HCT116 (cell line): ENCODE data around the gene RPIA. TPM values are rescaled to one million over a fixed set of nuclear protein-coding genes. Genes with fewer than 3 reads are reported as not detected.

Experiments
- ATAC-seq: fragments of 200-7000 bp; cut with Tn5 transposase; 2 replicates; pipeline ENCODE4 v1.9.1; 2020; ENCODE audit warnings: mild to moderate bottlenecking, moderate library complexity
- BruUV-seq: library from RNA; stranded (reverse); fragments of 400-500 nt; replicated peaks from 2 replicates; lab custom pipeline; 2021; lab: Mats Ljungman, UMichigan
- CTCF ChIA-PET: fragments of 300-600 bp; sonication (Branson Sonifier 250); formaldehyde crosslinking; loops from one replicate; lab custom pipeline; 2021; ENCODE audit warnings: antibody characterized with exemption; lab: Charles Lee
- POLR2A ChIA-PET: fragments of 300-600, 350-600 bp; sonication (Branson Sonifier 250); formaldehyde crosslinking; loops from one replicate; lab custom pipeline; 2021; ENCODE audit warnings: antibody characterized with exemption; lab: Charles Lee
- RAD21 ChIA-PET, 2 experiments: fragments of 300-600 bp; sonication (Branson Sonifier 250); formaldehyde crosslinking; loops; one replicate each; lab custom pipeline; 2023; ENCODE audit warnings: low total read pairs in 2 of 2; ENCODE audit not compliant: uncharacterized antibody in 2 of 2, unreplicated experiment in 2 of 2, low non-redundant PET in 1 of 2; lab: Charles Lee
- DNase-seq: peaks from one replicate; pipeline ENCODE4 v3.0.0-alpha.2; 2010; ENCODE audit warnings: low read depth, low spot score
- H2AFZ ChIP-seq: fragments of 200-600 bp; shearing (Covaris generic), sonication (generic); 2 replicates; pipeline ENCODE4 v1.6.1; 2017; ENCODE audit warnings: low read depth, mixed run types, mixed read lengths, antibody characterized with exemption, low read length; ENCODE audit not compliant: poor library complexity, severe bottlenecking
- H3K27ac ChIP-seq: 2 replicates; pipeline ENCODE4 v1.5.1; 2012; ENCODE audit warnings: low read depth, low read length
- H3K27me3 ChIP-seq: fragments of 200-600 bp; sonication (generic); 2 replicates; pipeline ENCODE4 v1.6.1; 2016; ENCODE audit warnings: mixed run types, low read length, mixed read lengths; ENCODE audit not compliant: insufficient read depth
- H3K36me3 ChIP-seq, 2 experiments: fragments of 200-500 bp in 1 of 2; fragments of 200-600 bp in 1 of 2; sonication (Bioruptor generic) in 1 of 2; sonication (generic) in 1 of 2; 2 replicates each; pipeline versions ENCODE4 v1.5.1 to v1.6.1; 2014 to 2016; ENCODE audit warnings: low read length in 2 of 2, inconsistent platforms in 1 of 2, mixed read lengths in 1 of 2, mixed run types in 1 of 2; ENCODE audit not compliant: insufficient read depth in 2 of 2, control insufficient read depth in 1 of 2
- H3K4me1 ChIP-seq, 2 experiments: fragments of 200-600 bp in 1 of 2; sonication (generic) in 1 of 2; 2 replicates each; pipeline versions ENCODE4 v1.5.1 to v1.6.1; 2012 to 2017; ENCODE audit warnings: low read length in 2 of 2, inconsistent platforms in 1 of 2, mild to moderate bottlenecking in 1 of 2, mixed read lengths in 1 of 2, mixed run types in 1 of 2, moderate library complexity in 1 of 2; ENCODE audit not compliant: insufficient read depth in 2 of 2, control insufficient read depth in 1 of 2
- H3K4me2 ChIP-seq: fragments of 200-600 bp; sonication (generic); 2 replicates; pipeline ENCODE4 v1.6.1; 2017; ENCODE audit warnings: mixed run types, low read length, mixed read lengths
- H3K4me3 ChIP-seq, 2 experiments: fragments of 200-600 bp in 1 of 2; sonication (generic) in 1 of 2; replicated peaks in 1 of 2; 2 replicates each; pipeline ENCODE4 v1.5.1; 2011 to 2016; ENCODE audit warnings: low read length in 2 of 2, control low read depth in 1 of 2, low read depth in 1 of 2, mild to moderate bottlenecking in 1 of 2, mixed read lengths in 1 of 2, mixed run types in 1 of 2
- H3K79me2 ChIP-seq: fragments of 200-600 bp; sonication (generic); 2 replicates; pipeline ENCODE4 v1.6.1; 2017; ENCODE audit warnings: mild to moderate bottlenecking, mixed run types, low read length, moderate library complexity, mixed read lengths; ENCODE audit not compliant: insufficient read depth
- H3K9ac ChIP-seq: fragments of 200-600 bp; sonication (generic); 2 replicates; pipeline ENCODE4 v1.6.1; 2016; ENCODE audit warnings: low read length, mixed read lengths
- H3K9me2 ChIP-seq: fragments of 200-600 bp; sonication (generic), shearing (Covaris generic); 2 replicates; pipeline ENCODE4 v1.6.1; 2017; ENCODE audit warnings: mixed run types, mild to moderate bottlenecking, moderate library complexity; ENCODE audit not compliant: insufficient read depth
- H3K9me3 ChIP-seq, 2 experiments: fragments of 200-500 bp in 1 of 2; fragments of 200-600 bp in 1 of 2; sonication (Bioruptor generic) in 1 of 2; sonication (generic) in 1 of 2; 2 replicates each; pipeline ENCODE4 v1.6.1; 2014 to 2017; ENCODE audit warnings: low read length in 2 of 2, mixed read lengths in 2 of 2, inconsistent platforms in 1 of 2, low read depth in 1 of 2, mild to moderate bottlenecking in 1 of 2, mixed run types in 1 of 2, moderate library complexity in 1 of 2; ENCODE audit not compliant: control insufficient read depth in 1 of 2, insufficient read depth in 1 of 2
- H4K20me1 ChIP-seq: fragments of 200-600 bp; sonication (generic), shearing (Covaris generic); 2 replicates; pipeline ENCODE4 v1.6.1; 2017; ENCODE audit warnings: mixed run types, mild to moderate bottlenecking, moderate library complexity; ENCODE audit not compliant: insufficient read depth
- CBX3 ChIP-seq: IDR thresholded peaks from 2 replicates; pipeline ENCODE4 v1.6.1; 2012; ENCODE audit warnings: low read depth
- CEBPB ChIP-seq: IDR thresholded peaks from 2 replicates; pipeline ENCODE4 v1.6.1; 2012; ENCODE audit warnings: low read depth
- EGR1 ChIP-seq: IDR thresholded peaks from 2 replicates; pipeline ENCODE4 v1.6.1; 2012; ENCODE audit warnings: low read depth
- ELF1 ChIP-seq: IDR thresholded peaks from 2 replicates; pipeline ENCODE4 v1.6.1; 2012; ENCODE audit warnings: low read depth, borderline replicate concordance
- EZH2phosphoT487 ChIP-seq: fragments of 200-600 bp; IDR thresholded peaks from 2 replicates; pipeline ENCODE4 v1.6.1; 2018; ENCODE audit warnings: antibody characterized with exemption, borderline replicate concordance
- JUND ChIP-seq: IDR thresholded peaks from 2 replicates; pipeline ENCODE4 v1.6.1; 2012
- POLR2A ChIP-seq: IDR thresholded peaks from 2 replicates; pipeline ENCODE4 v1.7.0; 2011; ENCODE audit warnings: borderline replicate concordance; ENCODE audit not compliant: insufficient read depth, insufficient read length; ENCODE audit errors: extremely low read depth
- POLR2AphosphoS5 ChIP-seq: IDR thresholded peaks from 2 replicates; pipeline ENCODE4 v1.6.1; 2011; ENCODE audit warnings: mild to moderate bottlenecking, low read depth, low read length, moderate library complexity
- RAD21 ChIP-seq: IDR thresholded peaks from 2 replicates; pipeline ENCODE4 v1.6.1; 2012; ENCODE audit warnings: low read depth, mild to moderate bottlenecking
- SP1 ChIP-seq: IDR thresholded peaks from 2 replicates; pipeline ENCODE4 v1.6.1; 2012; ENCODE audit warnings: low read depth
- SRF ChIP-seq: IDR thresholded peaks from 2 replicates; pipeline ENCODE4 v1.6.1; 2012; ENCODE audit warnings: low read depth
- ZNF274 ChIP-seq: fragments of 200-500 bp; sonication (Bioruptor generic); IDR thresholded peaks from 2 replicates; pipeline ENCODE4 v1.6.1; 2014; ENCODE audit warnings: mild to moderate bottlenecking, low read depth, low read length, inconsistent platforms
- intact Hi-C: fragments of 100-400 bp; cut with micrococcal nuclease; formaldehyde crosslinking; loops from 2 replicates; pipeline ENCODE4 v1.10.0; 2022
- total RNA-seq: library from RNA; stranded (reverse); gene quantifications from one replicate; pipeline ENCODE4 v1.2.1, GENCODE V29; 2021; ENCODE audit not compliant: unreplicated experiment
- TF ChIP-seq, protein P1 (sequence below), 3 experiments: fragments of 200-600 bp in 1 of 3; sonication (generic) in 1 of 3; IDR thresholded peaks in 2 of 3; conservative IDR thresholded peaks in 1 of 3; 2 replicates each; pipeline ENCODE4 v1.5.1; 2012 to 2017; ENCODE audit warnings: low read depth in 2 of 3, low read length in 2 of 3, antibody characterized with exemption in 1 of 3, borderline replicate concordance in 1 of 3, control low read depth in 1 of 3, mild to moderate bottlenecking in 1 of 3, mixed read lengths in 1 of 3, mixed run types in 1 of 3, moderate library complexity in 1 of 3; ENCODE audit not compliant: insufficient read depth in 1 of 3
- TF ChIP-seq, protein P2 (sequence below): IDR thresholded peaks from 2 replicates; pipeline ENCODE4 v1.6.1; 2011; ENCODE audit warnings: mild to moderate bottlenecking, low read length, moderate library complexity; ENCODE audit not compliant: insufficient replicate concordance; ENCODE audit errors: extremely low read depth
- TF ChIP-seq, protein P3 (sequence below): IDR thresholded peaks from 2 replicates; pipeline ENCODE4 v1.6.1; 2012

The RPIA gene
- total RNA-seq, 1 experiment from 2014 or later: 43.3 TPM

DNA sequence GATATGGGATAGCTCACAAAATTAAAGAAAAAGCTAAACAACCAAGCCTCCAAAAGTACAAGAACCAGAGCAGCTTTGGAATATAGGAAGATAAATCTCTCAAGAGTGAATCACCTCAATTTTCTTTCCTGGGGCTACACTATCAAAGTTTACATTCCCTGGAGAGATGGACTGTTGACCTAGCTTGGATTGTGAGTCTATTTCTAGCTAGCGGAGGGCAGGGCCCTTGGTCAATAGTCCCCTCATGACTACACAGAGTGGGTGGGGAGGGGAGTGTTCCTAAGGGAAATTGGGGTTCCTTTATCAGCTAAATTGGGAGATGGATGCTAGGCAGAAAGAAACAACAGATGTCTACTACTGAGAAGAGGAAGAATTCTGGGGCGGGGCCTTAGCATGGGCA lies 34.3 kb upstream of the RPIA start:
- DNase-seq (no peak), ATAC-seq (no peak)
- H3K27me3 ChIP-seq: no peaks in the 10 kb centered on the region
- no peaks in the 10 kb centered on the region for H4K20me1 ChIP-seq
- intact Hi-C loops: no loop called here
- H3K9me3 ChIP-seq: no peaks in the 10 kb centered on the region
- H3K4me1 ChIP-seq: peaks cover 0 to 11% of the 10 kb centered on the region in 2 experiments; a peak in 1 of 4 replicates
- H3K9me2 ChIP-seq: no peaks in the 10 kb centered on the region
- H3K9ac ChIP-seq: no peak overlapping the region
- no peak overlapping the region for H3K27ac ChIP-seq
- no peaks in the 10 kb centered on the region for H3K36me3 ChIP-seq
- no peak overlapping the region for H2AFZ ChIP-seq
- ChIA-PET RAD21 (no interaction called here), CTCF (interaction anchor here (1.2 to 2.4 kb wide), 2 partner anchors 12 to 15 kb away, joined by 3 to 8 read pairs (median 8); no protein-coding TSS in a partner anchor), POLR2A (no interaction called here)
- H3K4me3 ChIP-seq: no peak overlapping the region
- H3K79me2 ChIP-seq: no peaks in the 10 kb centered on the region
- TF ChIP-seq SP1: no peak
- TF ChIP-seq EGR1: no peak
- TF ChIP-seq, protein P1, sequence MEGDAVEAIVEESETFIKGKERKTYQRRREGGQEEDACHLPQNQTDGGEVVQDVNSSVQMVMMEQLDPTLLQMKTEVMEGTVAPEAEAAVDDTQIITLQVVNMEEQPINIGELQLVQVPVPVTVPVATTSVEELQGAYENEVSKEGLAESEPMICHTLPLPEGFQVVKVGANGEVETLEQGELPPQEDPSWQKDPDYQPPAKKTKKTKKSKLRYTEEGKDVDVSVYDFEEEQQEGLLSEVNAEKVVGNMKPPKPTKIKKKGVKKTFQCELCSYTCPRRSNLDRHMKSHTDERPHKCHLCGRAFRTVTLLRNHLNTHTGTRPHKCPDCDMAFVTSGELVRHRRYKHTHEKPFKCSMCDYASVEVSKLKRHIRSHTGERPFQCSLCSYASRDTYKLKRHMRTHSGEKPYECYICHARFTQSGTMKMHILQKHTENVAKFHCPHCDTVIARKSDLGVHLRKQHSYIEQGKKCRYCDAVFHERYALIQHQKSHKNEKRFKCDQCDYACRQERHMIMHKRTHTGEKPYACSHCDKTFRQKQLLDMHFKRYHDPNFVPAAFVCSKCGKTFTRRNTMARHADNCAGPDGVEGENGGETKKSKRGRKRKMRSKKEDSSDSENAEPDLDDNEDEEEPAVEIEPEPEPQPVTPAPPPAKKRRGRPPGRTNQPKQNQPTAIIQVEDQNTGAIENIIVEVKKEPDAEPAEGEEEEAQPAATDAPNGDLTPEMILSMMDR (IDR thresholded peaks at IDR 0.05 in 2 of 3, conservative IDR thresholded peaks at IDR 0.05 in 1 of 3; ENCODE audit: borderline replicate concordance in 1 of 3, insufficient read depth in 1 of 3, low read depth in 2 of 3, low read length in 2 of 3): no peak
- no peak for TF ChIP-seq RAD21
- no peak for TF ChIP-seq SRF
- TF ChIP-seq ELF1: no peak
- TF ChIP-seq CBX3: no peak
- TF ChIP-seq, protein P2, sequence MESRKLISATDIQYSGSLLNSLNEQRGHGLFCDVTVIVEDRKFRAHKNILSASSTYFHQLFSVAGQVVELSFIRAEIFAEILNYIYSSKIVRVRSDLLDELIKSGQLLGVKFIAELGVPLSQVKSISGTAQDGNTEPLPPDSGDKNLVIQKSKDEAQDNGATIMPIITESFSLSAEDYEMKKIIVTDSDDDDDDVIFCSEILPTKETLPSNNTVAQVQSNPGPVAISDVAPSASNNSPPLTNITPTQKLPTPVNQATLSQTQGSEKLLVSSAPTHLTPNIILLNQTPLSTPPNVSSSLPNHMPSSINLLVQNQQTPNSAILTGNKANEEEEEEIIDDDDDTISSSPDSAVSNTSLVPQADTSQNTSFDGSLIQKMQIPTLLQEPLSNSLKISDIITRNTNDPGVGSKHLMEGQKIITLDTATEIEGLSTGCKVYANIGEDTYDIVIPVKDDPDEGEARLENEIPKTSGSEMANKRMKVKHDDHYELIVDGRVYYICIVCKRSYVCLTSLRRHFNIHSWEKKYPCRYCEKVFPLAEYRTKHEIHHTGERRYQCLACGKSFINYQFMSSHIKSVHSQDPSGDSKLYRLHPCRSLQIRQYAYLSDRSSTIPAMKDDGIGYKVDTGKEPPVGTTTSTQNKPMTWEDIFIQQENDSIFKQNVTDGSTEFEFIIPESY: no peak
- TF ChIP-seq, protein P3, sequence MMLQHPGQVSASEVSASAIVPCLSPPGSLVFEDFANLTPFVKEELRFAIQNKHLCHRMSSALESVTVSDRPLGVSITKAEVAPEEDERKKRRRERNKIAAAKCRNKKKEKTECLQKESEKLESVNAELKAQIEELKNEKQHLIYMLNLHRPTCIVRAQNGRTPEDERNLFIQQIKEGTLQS: no peak
- no peak for TF ChIP-seq CEBPB
- no peak for TF ChIP-seq POLR2AphosphoS5
- TF ChIP-seq JUND: no peak
- TF ChIP-seq POLR2A: no peak
- no peak for TF ChIP-seq ZNF274
- no peak for TF ChIP-seq EZH2phosphoT487
- no TSS peak for BruUV-seq
- H3K4me2 ChIP-seq: no peak overlapping the region
